Keratinocyte (primary cell): Measurements from ENCODE around the gene GSPT1.

Experiments
- EZH2 ChIP-seq: IDR thresholded peaks from one replicate; pipeline ENCODE4 v1.6.1; 2012; ENCODE audit warnings: inconsistent platforms, mild to moderate bottlenecking, low read length, moderate library complexity
- TF ChIP-seq, protein P1 (sequence below), 3 experiments: IDR thresholded peaks in 1 of 3; conservative IDR thresholded peaks in 1 of 3; optimal IDR thresholded peaks in 1 of 3; 2 replicates in 2 of 3; 3 replicates in 1 of 3; pipeline versions ENCODE3 to v1.5.1; 2011; ENCODE audit warnings: low read length in 3 of 3, mild to moderate bottlenecking in 3 of 3, moderate library complexity in 2 of 3, control low read depth in 1 of 3, inconsistent platforms in 1 of 3; ENCODE audit not compliant: insufficient read depth in 2 of 3; ENCODE audit errors: extremely low read depth in 1 of 3

- TF ChIP-seq, protein P1, sequence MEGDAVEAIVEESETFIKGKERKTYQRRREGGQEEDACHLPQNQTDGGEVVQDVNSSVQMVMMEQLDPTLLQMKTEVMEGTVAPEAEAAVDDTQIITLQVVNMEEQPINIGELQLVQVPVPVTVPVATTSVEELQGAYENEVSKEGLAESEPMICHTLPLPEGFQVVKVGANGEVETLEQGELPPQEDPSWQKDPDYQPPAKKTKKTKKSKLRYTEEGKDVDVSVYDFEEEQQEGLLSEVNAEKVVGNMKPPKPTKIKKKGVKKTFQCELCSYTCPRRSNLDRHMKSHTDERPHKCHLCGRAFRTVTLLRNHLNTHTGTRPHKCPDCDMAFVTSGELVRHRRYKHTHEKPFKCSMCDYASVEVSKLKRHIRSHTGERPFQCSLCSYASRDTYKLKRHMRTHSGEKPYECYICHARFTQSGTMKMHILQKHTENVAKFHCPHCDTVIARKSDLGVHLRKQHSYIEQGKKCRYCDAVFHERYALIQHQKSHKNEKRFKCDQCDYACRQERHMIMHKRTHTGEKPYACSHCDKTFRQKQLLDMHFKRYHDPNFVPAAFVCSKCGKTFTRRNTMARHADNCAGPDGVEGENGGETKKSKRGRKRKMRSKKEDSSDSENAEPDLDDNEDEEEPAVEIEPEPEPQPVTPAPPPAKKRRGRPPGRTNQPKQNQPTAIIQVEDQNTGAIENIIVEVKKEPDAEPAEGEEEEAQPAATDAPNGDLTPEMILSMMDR (optimal IDR thresholded peaks at IDR 0.05 in 1 of 3, IDR thresholded peaks at IDR 0.05 in 1 of 3, conservative IDR thresholded peaks at IDR 0.05 in 1 of 3; ENCODE audit: extremely low read depth in 1 of 3, insufficient read depth in 2 of 3, low read length in 3 of 3) = no peak
- no peak for TF ChIP-seq EZH2
These were observed 71.9 kb downstream of the GSPT1 start for GRCh38 chr16:11843861-11844260.
